DMS153 (cell line): ENCODE measurements around the gene STPG4.

Experiments
- DNase-seq: peaks from one replicate; lab custom pipeline; 2025; lab: John Stamatoyannopoulos, UW

The STPG4 gene

GRCh38 chr2:47052847-47053246 lies 102.3 kb downstream of the STPG4 start:
- no peak for DNase-seq

- DNase-seq: no peak
Observed at GRCh38 chr2:47051562-47051961, 103.5 kb downstream of the STPG4 start.

GRCh38 chr2:47050762-47051161 lies 104.3 kb downstream of the STPG4 start:
- DNase-seq: no peak

GRCh38 chr2:47050021-47050760 lies 104.9 kb downstream of the STPG4 start:
- DNase-seq: no peak

- DNase-seq: no peak
Observed at GRCh38 chr2:47049502-47049901, 105.6 kb downstream of the STPG4 start.

- no peak for DNase-seq
Observed at GRCh38 chr2:47048801-47049480, 106.2 kb downstream of the STPG4 start.

GRCh38 chr2:47046271-47046670 lies 108.8 kb downstream of the STPG4 start:
- peak; percentile 23 for DNase-seq

- no peak for DNase-seq
Observed at GRCh38 chr2:47043891-47044239, 111.2 kb downstream of the STPG4 start.

GRCh38 chr2:47043142-47043890 lies 111.8 kb downstream of the STPG4 start:
- no peak for DNase-seq

GRCh38 chr2:47041891-47042684 lies 113.0 kb downstream of the STPG4 start:
- DNase-seq: no peak

GRCh38 chr2:47041063-47041462 lies 114.0 kb downstream of the STPG4 start:
- no peak for DNase-seq

- no peak for DNase-seq
Observed at GRCh38 chr2:47040651-47041050, 114.5 kb downstream of the STPG4 start.

- no peak for DNase-seq
Observed at GRCh38 chr2:47039913-47040562, 115.1 kb downstream of the STPG4 start.

GRCh38 chr2:47039489-47039870 lies 115.6 kb downstream of the STPG4 start:
- no peak for DNase-seq

GRCh38 chr2:47038656-47039488 lies 116.2 kb downstream of the STPG4 start:
- peak; percentile 51 for DNase-seq

GRCh38 chr2:47037678-47038077 lies 117.4 kb downstream of the STPG4 start:
- DNase-seq: no peak
